ENCODE data around the gene MRPS2.
"Not testable (repeated sequence)": the region's sequence is repeated elsewhere in the genome, so short reads cannot be mapped to it uniquely, and the experiment has no call there.

Gene MRPS2

GRCh38 chr9:135508211-135508820 is 7.8 kb downstream of the MRPS2 start:
- no peak overlapping the region for H3K4me3 ChIP-seq
- no peaks in the 10 kb centered on the region for H3K27me3 ChIP-seq
- intact Hi-C loops (cut with DNase I; ENCODE audit: low total_unique reads) = no loop called here
- TF ChIP-seq CTCF (IDR thresholded peaks at IDR 0.05) = no peak
- no peak overlapping the region for H3K27ac ChIP-seq
- peaks cover 12 to 25% (median 23%) of the 10 kb centered on the region in 3 donors for H3K36me3 ChIP-seq
- peak in 1 of 2 donors; percentile 33 for DNase-seq
- H3K4me1 ChIP-seq = peaks cover 0 to 3% (median 0%) of the 10 kb centered on the region in 4 donors
- peaks cover 0 to 10% (median 4%) of the 10 kb centered on the region in 3 donors for H3K9me3 ChIP-seq

DNA sequence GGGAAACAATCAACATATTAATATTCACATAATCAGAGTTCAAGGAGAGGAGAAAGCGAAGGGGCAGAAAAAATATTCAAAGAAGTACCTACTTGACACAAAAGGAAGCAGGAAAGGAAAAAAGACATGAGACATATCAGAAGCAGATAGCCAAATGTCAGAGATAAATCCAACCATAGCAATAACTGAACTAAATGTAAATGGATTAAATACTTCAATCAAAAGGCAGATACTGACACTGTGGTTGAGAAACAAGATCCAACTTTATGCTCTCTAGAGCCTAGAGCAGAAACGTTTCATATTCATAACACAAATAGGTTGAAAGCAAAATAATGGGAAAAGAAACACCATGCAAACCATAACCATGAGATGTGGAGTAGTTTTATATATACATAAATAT is 9.0 kb downstream of the MRPS2 start:
- peaks cover 0 to under 1% (median 0%) of the 10 kb centered on the region in 4 donors for H3K4me1 ChIP-seq
- no peak for TF ChIP-seq CTCF (IDR thresholded peaks at IDR 0.05)
- H3K9me3 ChIP-seq = peaks cover 0 to 10% (median 4%) of the 10 kb centered on the region in 3 donors
- DNase-seq = no peak
- intact Hi-C loops (cut with DNase I; ENCODE audit: low total_unique reads) = no loop called here
- H3K27me3 ChIP-seq = no peaks in the 10 kb centered on the region
- no peak overlapping the region for H3K27ac ChIP-seq
- H3K4me3 ChIP-seq = no peak overlapping the region
- H3K36me3 ChIP-seq = peaks cover under 1 to 13% (median 12%) of the 10 kb centered on the region in 3 donors

DNA sequence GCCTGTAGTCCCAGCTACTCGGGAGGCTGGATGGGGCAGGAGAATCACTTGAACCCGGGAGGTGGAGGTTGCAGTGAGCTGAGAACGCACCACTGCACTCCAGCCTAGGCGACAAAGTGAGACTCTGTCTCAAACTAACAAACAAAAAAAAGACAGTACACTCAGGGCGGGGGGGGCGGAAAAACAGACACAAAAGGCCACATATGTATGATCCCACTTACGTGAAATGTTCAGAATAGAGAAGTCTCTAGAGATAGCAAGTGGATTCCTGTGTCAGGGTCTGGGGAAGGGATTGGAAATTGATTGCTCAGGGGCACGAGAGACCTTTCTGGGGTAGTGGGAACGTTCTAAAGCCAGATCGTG is 11.7 kb downstream of the MRPS2 start:
- Histone ChIP-seq H3K27me3 (peaks cover 0 to 7% of the 10 kb centered on the region in 2 donors), H3K36me3 (no peaks in the 10 kb centered on the region), H3K4me1 (no peaks in the 10 kb centered on the region), H3K4me3 (no peak overlapping the region), H3K9me3 (peaks cover 0 to 10% (median 4%) of the 10 kb centered on the region in 3 donors), H3K27ac (no peak overlapping the region)
- intact Hi-C loops (cut with DNase I; ENCODE audit: low total_unique reads) = no loop called here
- DNase-seq = peak in 1 of 2 donors; percentile 20
- TF ChIP-seq CTCF (IDR thresholded peaks at IDR 0.05) = no peak

DNA sequence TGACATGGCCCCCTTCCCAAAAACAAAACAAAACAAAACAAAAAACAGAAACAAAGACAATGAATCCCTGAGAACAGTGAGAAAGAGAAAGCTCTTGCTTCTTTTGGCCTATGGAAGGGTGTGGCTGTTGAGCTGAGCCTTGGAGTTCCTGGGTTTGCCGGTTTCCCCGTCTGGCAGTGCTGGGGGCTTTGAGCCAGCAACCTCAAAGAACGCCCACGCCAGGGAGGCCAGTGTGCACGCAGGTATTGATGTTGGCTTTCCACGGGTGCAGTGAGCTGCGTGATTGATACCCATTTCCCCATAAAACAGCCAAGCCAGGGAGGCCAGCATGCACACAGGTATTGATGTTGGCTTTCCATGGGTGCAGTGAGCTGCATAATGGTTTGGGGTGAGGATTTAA is 12.4 kb downstream of the MRPS2 start:
- H3K27me3 ChIP-seq = peaks cover 0 to 7% of the 10 kb centered on the region in 2 donors
- H3K9me3 ChIP-seq = peaks cover 0 to 10% (median 4%) of the 10 kb centered on the region in 3 donors
- H3K36me3 ChIP-seq = no peaks in the 10 kb centered on the region
- intact Hi-C loops (cut with DNase I; ENCODE audit: low total_unique reads) = no loop called here
- DNase-seq = peak in 1 of 2 donors; percentile 33
- no peak for TF ChIP-seq CTCF (IDR thresholded peaks at IDR 0.05)
- no peaks in the 10 kb centered on the region for H3K4me1 ChIP-seq
- H3K27ac ChIP-seq = no peak overlapping the region
- H3K4me3 ChIP-seq = no peak overlapping the region

GRCh38 chr9:135513351-135513846 is 12.9 kb downstream of the MRPS2 start:
- Histone ChIP-seq H3K9me3 (peaks cover 0 to 6% (median 4%) of the 10 kb centered on the region in 3 donors), H3K4me3 (no peak overlapping the region), H3K36me3 (no peaks in the 10 kb centered on the region), H3K27ac (no peak overlapping the region), H3K4me1 (no peaks in the 10 kb centered on the region), H3K27me3 (peaks cover 0 to 7% of the 10 kb centered on the region in 2 donors)
- peak in 1 of 2 donors; percentile 41 for DNase-seq
- TF ChIP-seq CTCF (IDR thresholded peaks at IDR 0.05) = no peak
- intact Hi-C loops (cut with DNase I; ENCODE audit: low total_unique reads) = no loop called here

GRCh38 chr9:135513906-135514305 is 13.4 kb downstream of the MRPS2 start:
- H3K9me3 ChIP-seq; H3K4me1 ChIP-seq; H3K27me3 ChIP-seq; H3K4me3 ChIP-seq; H3K27ac ChIP-seq; H3K36me3 ChIP-seq; intact Hi-C loops (cut with DNase I; ENCODE audit: low total_unique reads): not testable (repeated sequence)
- peak in 1 of 2 donors; percentile 38 for DNase-seq
